WERI-Rb-1 (cell line): Measurements from ENCODE around the gene POLA1.

Experiments
- DNase-seq: peaks from one replicate; pipeline ENCODE4 v3.0.0-alpha.2; 2020
- H3K27ac ChIP-seq: fragments of 250-450 bp; sonication (Bioruptor Pico); 2 replicates; pipeline ENCODE4 v1.5.1; 2020; ENCODE audit warnings: mild to moderate bottlenecking, moderate library complexity
- H3K27me3 ChIP-seq: fragments of 250-450 bp; sonication (Bioruptor Pico); 2 replicates; pipeline ENCODE4 v1.5.1; 2021; ENCODE audit warnings: mild to moderate bottlenecking, low read depth, moderate library complexity; ENCODE audit not compliant: insufficient read depth, severe bottlenecking
- H3K36me3 ChIP-seq: fragments of 250-450 bp; sonication (Bioruptor Pico); 2 replicates; pipeline ENCODE4 v1.5.1; 2020; ENCODE audit warnings: mild to moderate bottlenecking, moderate library complexity
- H3K4me3 ChIP-seq: 2 replicates; pipeline ENCODE4 v1.5.1; 2011; ENCODE audit warnings: low read depth, mild to moderate bottlenecking, control low read depth, low read length
- H3K9me3 ChIP-seq: fragments of 250-450 bp; sonication (Bioruptor Pico); 2 replicates; pipeline ENCODE4 v1.5.1; 2021; ENCODE audit warnings: mild to moderate bottlenecking, moderate library complexity; ENCODE audit not compliant: severe bottlenecking
- CTCF ChIP-seq: IDR thresholded peaks from 2 replicates; pipeline ENCODE4 v1.5.1; 2011; ENCODE audit warnings: low read depth, mild to moderate bottlenecking, control low read depth, inconsistent platforms, low read length

The POLA1 gene

DNA sequence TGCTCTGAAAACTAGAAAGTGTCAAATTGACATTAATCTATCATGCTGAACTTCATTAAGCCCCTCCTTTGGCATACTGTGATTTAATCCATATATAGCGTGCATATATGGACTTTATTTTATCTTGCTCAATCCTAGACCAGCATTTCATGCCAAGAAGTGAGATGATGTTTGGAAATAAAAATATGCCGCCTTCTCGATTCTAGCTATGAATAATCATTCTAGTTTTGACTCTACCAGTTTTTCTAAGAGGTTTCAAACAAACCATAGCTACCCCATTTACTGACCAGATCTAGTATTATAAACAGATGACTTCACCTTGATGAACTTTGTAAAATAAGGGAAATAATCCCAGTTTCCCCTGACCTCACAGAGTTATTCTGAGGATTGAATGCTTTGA is 227.1 kb downstream of the POLA1 start:
- Histone ChIP-seq H3K4me3 (no peak overlapping the region), H3K36me3 (no peaks in the 10 kb centered on the region), H3K27ac (no peak overlapping the region), H3K27me3 (peaks cover 5% of the 10 kb centered on the region), H3K9me3 (no peaks in the 10 kb centered on the region)
- no peak for TF ChIP-seq CTCF
- no peak for DNase-seq

DNA sequence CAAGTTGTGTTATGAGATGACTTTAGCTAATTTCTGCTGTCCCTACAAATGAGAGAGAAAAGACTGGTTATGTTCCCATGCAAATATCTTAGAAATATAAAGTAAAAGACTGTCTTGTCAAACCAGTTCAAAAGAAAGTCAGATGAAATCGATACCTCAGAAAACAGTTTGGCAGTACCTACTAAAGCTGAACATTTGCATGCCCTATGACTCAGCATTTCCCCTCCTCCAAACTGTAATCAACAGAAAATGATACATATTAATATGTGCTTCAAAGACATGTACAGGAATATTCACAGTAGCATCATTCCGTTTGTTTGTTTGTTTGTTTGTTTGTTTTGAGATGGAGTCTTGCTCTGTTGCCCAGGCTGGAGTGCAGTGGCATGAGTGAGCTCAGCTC is 231.7 kb downstream of the POLA1 start:
- no peaks in the 10 kb centered on the region for H3K27me3 ChIP-seq
- no peak for DNase-seq
- no peak overlapping the region for H3K27ac ChIP-seq
- H3K36me3 ChIP-seq: no peaks in the 10 kb centered on the region
- no peak for TF ChIP-seq CTCF
- no peaks in the 10 kb centered on the region for H3K9me3 ChIP-seq
- H3K4me3 ChIP-seq: no peak overlapping the region

DNA sequence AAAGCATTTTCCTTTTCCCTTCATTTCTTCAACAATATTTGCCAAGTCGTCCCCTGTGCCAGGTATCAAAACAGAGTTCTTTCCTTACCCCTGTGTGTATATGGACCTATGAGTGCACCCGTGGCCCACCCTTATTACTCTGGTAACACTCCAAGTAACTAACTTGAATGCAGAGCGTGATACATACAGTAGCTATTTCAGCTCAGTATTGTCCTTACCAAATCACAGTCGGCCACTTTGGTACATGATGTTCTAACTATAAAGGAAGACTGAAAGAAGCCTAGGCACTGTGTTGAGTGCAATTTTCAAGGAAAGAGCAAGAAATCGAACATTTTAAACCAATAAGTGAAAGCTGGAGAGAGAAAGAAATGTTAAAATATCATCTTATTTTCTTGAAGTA is 233.7 kb downstream of the POLA1 start:
- H3K27ac ChIP-seq: no peak overlapping the region
- no peaks in the 10 kb centered on the region for H3K27me3 ChIP-seq
- no peaks in the 10 kb centered on the region for H3K36me3 ChIP-seq
- DNase-seq: no peak
- no peak overlapping the region for H3K4me3 ChIP-seq
- no peaks in the 10 kb centered on the region for H3K9me3 ChIP-seq
- TF ChIP-seq CTCF: no peak

DNA sequence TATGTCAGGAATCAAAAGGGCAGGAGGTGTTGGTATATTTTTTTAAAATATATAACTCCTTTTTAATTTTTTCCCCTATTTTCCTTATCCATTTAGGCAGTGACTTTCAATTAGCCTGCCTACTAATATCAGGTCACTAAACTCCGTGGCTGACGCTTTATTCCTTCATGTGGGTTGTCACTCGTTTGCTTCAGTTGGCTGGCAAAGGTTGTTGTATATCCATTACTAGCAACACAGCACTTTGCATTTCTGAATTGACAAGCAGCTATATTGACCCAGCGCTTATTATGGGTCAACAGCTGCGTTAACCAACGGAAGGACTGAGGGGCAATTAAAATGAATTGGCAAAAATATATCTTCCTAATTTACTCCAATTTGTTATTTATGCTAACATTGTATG is 234.4 kb downstream of the POLA1 start:
- no peak for TF ChIP-seq CTCF
- H3K4me3 ChIP-seq: no peak overlapping the region
- no peaks in the 10 kb centered on the region for H3K27me3 ChIP-seq
- no peaks in the 10 kb centered on the region for H3K9me3 ChIP-seq
- H3K36me3 ChIP-seq: no peaks in the 10 kb centered on the region
- no peak for DNase-seq
- no peak overlapping the region for H3K27ac ChIP-seq

- H3K27ac ChIP-seq: no peak overlapping the region
These were observed 240.6 kb downstream of the POLA1 start for GRCh38 chrX:24934279-24934678.

More at GRCh38 chrX:24934279-24934678, 240.6 kb downstream of the POLA1 start:
- Histone ChIP-seq H3K9me3 (no peaks in the 10 kb centered on the region), H3K36me3 (no peaks in the 10 kb centered on the region), H3K4me3 (no peak overlapping the region), H3K27me3 (no peaks in the 10 kb centered on the region)
- TF ChIP-seq CTCF: no peak
- DNase-seq: no peak
